ENCODE results near the gene SCN11A.

GRCh38 chr3:39005295-39005694, 46.4 kb downstream of the SCN11A start:
- no peak for TF ChIP-seq CTCF (IDR thresholded peaks at IDR 0.05; ENCODE audit: insufficient read depth, low read depth, low read length)
- TF ChIP-seq EZH2 (IDR thresholded peaks at IDR 0.05; ENCODE audit: insufficient read depth, low read length), result no peak

Measured in astrocyte (in vitro differentiated cells and primary cell).